SU-DHL-6 (cell line): ENCODE data around the gene EEPD1.

ENCODE experiments used
- H2AFZ ChIP-seq: fragments of 200-600 bp; sonication (generic); 2 replicates; pipeline ENCODE4 v1.6.1; 2014; ENCODE audit warnings: low read depth, mild to moderate bottlenecking, moderate library complexity, mixed read lengths, antibody characterized with exemption, low read length; ENCODE audit not compliant: severe bottlenecking
- H3F3A ChIP-seq: fragments of 200-600 bp; shearing (Covaris generic); 2 replicates; pipeline ENCODE4 v1.6.0; 2016; ENCODE audit warnings: antibody characterized with exemption, mild to moderate bottlenecking; ENCODE audit not compliant: insufficient read depth
- H3K27ac ChIP-seq: fragments of 200-600 bp; sonication (generic); 2 replicates; pipeline ENCODE4 v1.5.1; 2016; ENCODE audit warnings: low read depth, mild to moderate bottlenecking, low read length, moderate library complexity, mixed read lengths
- H3K27me3 ChIP-seq: fragments of 200-600 bp; sonication (generic), shearing (Covaris generic); 2 replicates; pipeline ENCODE4 v1.6.0; 2014; ENCODE audit warnings: mild to moderate bottlenecking, low read length
- H3K36me3 ChIP-seq: fragments of 200-600 bp; sonication (generic); 2 replicates; pipeline ENCODE4 v1.6.1; 2014; ENCODE audit warnings: mild to moderate bottlenecking, low read length, mixed read lengths
- H3K4me2 ChIP-seq: fragments of 300-600, 200-600 bp; shearing (Covaris generic), sonication (generic); 2 replicates; pipeline ENCODE4 v1.6.0; 2014; ENCODE audit warnings: low read length, low read depth, mild to moderate bottlenecking; ENCODE audit not compliant: poor library complexity, severe bottlenecking
- H3K4me3 ChIP-seq: fragments of 200-600 bp; sonication (generic); 2 replicates; pipeline ENCODE4 v1.5.1; 2014; ENCODE audit warnings: antibody characterized with exemption, low read length, mild to moderate bottlenecking, mixed read lengths; ENCODE audit not compliant: insufficient read depth, poor library complexity, severe bottlenecking
- H3K79me2 ChIP-seq: fragments of 200-600 bp; sonication (generic); 2 replicates; pipeline ENCODE4 v1.6.1; 2014; ENCODE audit warnings: mild to moderate bottlenecking, low read length, moderate library complexity; ENCODE audit not compliant: insufficient read depth
- H3K9ac ChIP-seq: fragments of 200-600 bp; sonication (generic); 2 replicates; pipeline ENCODE4 v1.7.0; 2014; ENCODE audit warnings: mild to moderate bottlenecking, low read length
- H3K9me2 ChIP-seq: fragments of 200-600 bp; sonication (generic); replicated peaks from 2 replicates; pipeline ENCODE4 v1.6.1; 2014; ENCODE audit warnings: low read length; ENCODE audit not compliant: insufficient read depth
- H3K9me3 ChIP-seq: fragments of 200-600 bp; sonication (generic); 2 replicates; pipeline ENCODE4 v1.6.1; 2014; ENCODE audit warnings: low read length, mixed read lengths; ENCODE audit not compliant: insufficient read depth
- H4K20me1 ChIP-seq: fragments of 200-600 bp; sonication (generic); 2 replicates; pipeline ENCODE4 v1.6.1; 2014; ENCODE audit warnings: low read depth, mild to moderate bottlenecking, antibody characterized with exemption, low read length, moderate library complexity, mixed read lengths
- CTCF ChIP-seq: fragments of 200-600 bp; sonication (generic); IDR thresholded peaks from one replicate; pipeline ENCODE4 v1.5.1; 2017; ENCODE audit warnings: antibody characterized with exemption, mild to moderate bottlenecking, low read length, moderate library complexity; ENCODE audit not compliant: insufficient read depth, poor library complexity, severe bottlenecking
- EZH2phosphoT487 ChIP-seq: fragments of 200-600 bp; sonication (generic), shearing (Covaris generic); conservative IDR thresholded peaks from 2 replicates; pipeline ENCODE4 v1.6.1; 2018; ENCODE audit warnings: mild to moderate bottlenecking, antibody characterized with exemption, low read length, moderate library complexity, mixed read lengths

The EEPD1 gene

DNA sequence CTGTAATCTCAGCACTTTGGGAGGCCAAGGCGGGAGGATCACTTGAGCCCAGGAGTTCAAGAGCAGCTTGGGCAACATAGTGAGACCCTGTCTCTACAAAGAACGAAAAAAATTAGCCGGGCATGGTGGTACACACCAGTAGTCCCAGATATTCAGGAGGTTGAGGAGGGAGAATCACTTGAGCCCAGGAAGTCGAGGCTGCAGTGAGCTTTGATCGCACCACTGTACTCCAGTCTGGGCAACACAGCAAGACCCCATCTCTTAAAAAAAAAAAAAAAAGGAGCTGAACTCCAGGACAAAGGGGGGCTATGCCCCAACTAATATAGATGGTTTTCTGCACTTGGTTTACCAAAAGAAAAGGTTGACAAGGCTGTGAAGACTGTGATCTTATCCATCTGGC lies 135.4 kb downstream of the EEPD1 start:
- Histone ChIP-seq H3K9me2 (no peaks in the 10 kb centered on the region), H3K4me3 (no peak overlapping the region), H3K27ac (peak overlapping the region; percentile 91), H3F3A (peaks cover 50% of the 10 kb centered on the region), H2AFZ (no peak overlapping the region), H3K27me3 (no peaks in the 10 kb centered on the region), H3K9ac (peak overlapping the region; percentile 49; the same call in 1 of the 2 replicates), H3K36me3 (peaks cover 18% of the 10 kb centered on the region), H4K20me1 (no peaks in the 10 kb centered on the region), H3K79me2 (no peaks in the 10 kb centered on the region), H3K4me2 (no peak overlapping the region), H3K9me3 (no peaks in the 10 kb centered on the region)
- no peak for TF ChIP-seq CTCF
- no peak for TF ChIP-seq EZH2phosphoT487

- Histone ChIP-seq H3K27me3 (no peaks in the 10 kb centered on the region), H3K4me2 (no peak overlapping the region), H3K9ac (no peak overlapping the region), H2AFZ (no peak overlapping the region), H3F3A (peaks cover 40% of the 10 kb centered on the region), H3K36me3 (peaks cover 28% of the 10 kb centered on the region), H4K20me1 (no peaks in the 10 kb centered on the region), H3K9me3 (no peaks in the 10 kb centered on the region), H3K79me2 (no peaks in the 10 kb centered on the region), H3K4me3 (no peak overlapping the region), H3K27ac (peak overlapping the region; percentile 12; the same call in 1 of the 2 replicates), H3K9me2 (no peaks in the 10 kb centered on the region)
- TF ChIP-seq CTCF = no peak
Observed at GRCh38 chr7:36289833-36290661, 137.0 kb downstream of the EEPD1 start.

DNA sequence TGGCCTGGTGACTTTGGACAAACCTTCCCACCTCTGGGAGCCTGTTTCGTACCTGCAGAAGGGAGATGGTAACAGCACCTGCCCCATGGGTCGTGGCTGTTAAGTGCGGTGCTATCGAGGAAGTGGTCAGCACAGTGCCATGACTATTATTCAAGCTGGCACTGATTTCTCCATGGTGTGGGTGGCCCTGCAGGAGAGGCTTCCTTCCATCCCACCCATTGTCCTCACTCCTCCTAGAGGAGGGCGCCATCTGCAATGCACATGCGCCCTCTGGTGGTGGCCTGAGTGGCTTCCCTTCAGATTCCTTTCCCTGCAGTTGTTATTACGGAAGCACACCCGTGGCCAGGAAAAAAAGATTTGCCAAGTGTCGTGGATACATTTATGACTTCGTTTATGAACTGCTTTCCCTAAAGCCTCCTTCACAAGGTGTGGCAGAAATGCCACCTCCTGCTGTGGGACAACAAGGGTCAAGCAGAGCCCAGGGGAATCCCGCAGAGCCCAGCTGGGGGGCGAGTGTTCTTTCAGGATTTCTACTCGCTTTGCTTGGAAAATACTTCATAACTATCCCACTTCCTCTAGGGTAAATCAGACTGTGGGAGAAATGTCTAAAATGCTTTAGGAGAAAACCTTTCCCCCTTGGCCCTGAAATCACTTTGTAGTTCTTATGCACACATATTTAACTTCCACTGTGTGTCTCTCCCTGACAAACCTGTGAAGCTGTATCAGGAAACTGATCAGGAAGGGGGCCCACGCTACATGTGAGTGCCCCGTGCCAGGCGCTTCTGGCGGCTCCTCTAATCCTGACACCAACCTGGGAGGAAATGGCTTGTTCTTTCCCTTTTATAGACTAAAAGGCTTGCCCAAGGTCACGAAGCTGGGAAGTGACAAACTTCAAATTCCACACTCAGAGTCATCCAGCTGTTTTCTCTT lies 138.6 kb downstream of the EEPD1 start:
- Histone ChIP-seq H3K9me2 (no peaks in the 10 kb centered on the region), H4K20me1 (no peaks in the 10 kb centered on the region), H3K36me3 (peaks cover 33% of the 10 kb centered on the region), H3K9ac (no peak overlapping the region), H3K79me2 (no peaks in the 10 kb centered on the region), H3K27ac (no peak overlapping the region), H3K4me3 (no peak overlapping the region), H3K27me3 (no peaks in the 10 kb centered on the region), H3K9me3 (no peaks in the 10 kb centered on the region), H2AFZ (no peak overlapping the region), H3K4me2 (no peak overlapping the region), H3F3A (peaks cover 24% of the 10 kb centered on the region)
- TF ChIP-seq EZH2phosphoT487 (no peak), CTCF (peak; percentile 100)
